ENCODE results near the gene UNC13C.
A peak's percentile ranks its signal among the peaks of the same experiment; 100 is the strongest.

The UNC13C gene

GRCh38 chr15:54576298-54576935 is 598.2 kb downstream of the UNC13C start:
- no peak for DNase-seq

GRCh38 chr15:54577476-54578250 is 599.4 kb downstream of the UNC13C start:
- no peak for DNase-seq

GRCh38 chr15:54579855-54580254 is 601.6 kb downstream of the UNC13C start:
- DNase-seq: no peak

- DNase-seq: no peak
Observed at GRCh38 chr15:54580643-54581042, 602.4 kb downstream of the UNC13C start.

- no peak for DNase-seq
Observed at GRCh38 chr15:54582863-54583643, 604.8 kb downstream of the UNC13C start.

GRCh38 chr15:54585063-54585462 is 606.8 kb downstream of the UNC13C start:
- no peak for DNase-seq

GRCh38 chr15:54594115-54594514 is 615.9 kb downstream of the UNC13C start:
- DNase-seq: no peak

GRCh38 chr15:54599386-54599785 is 621.1 kb downstream of the UNC13C start:
- no peak for DNase-seq

GRCh38 chr15:54605043-54605442 is 626.8 kb downstream of the UNC13C start:
- DNase-seq: no peak

- DNase-seq: no peak
Observed at GRCh38 chr15:54605556-54605955, 627.3 kb downstream of the UNC13C start.

- DNase-seq: no peak
Observed at GRCh38 chr15:54608876-54609835, 630.9 kb downstream of the UNC13C start.

- no peak for DNase-seq
Observed at GRCh38 chr15:54618120-54618519, 639.9 kb downstream of the UNC13C start.

GRCh38 chr15:54619180-54619579 is 640.9 kb downstream of the UNC13C start:
- no peak for DNase-seq

GRCh38 chr15:54620916-54621315 is 642.7 kb downstream of the UNC13C start:
- DNase-seq: no peak

GRCh38 chr15:54636147-54636546 is 657.9 kb downstream of the UNC13C start:
- DNase-seq: no peak

GRCh38 chr15:54638666-54639065 is 660.4 kb downstream of the UNC13C start:
- DNase-seq: peak; percentile 23

- no peak for DNase-seq
Observed at GRCh38 chr15:54640873-54641272, 662.6 kb downstream of the UNC13C start.

- DNase-seq: no peak
Observed at GRCh38 chr15:54644796-54645195, 666.6 kb downstream of the UNC13C start.

- no peak for DNase-seq
Observed at GRCh38 chr15:54659646-54660045, 681.4 kb downstream of the UNC13C start.

- no peak for DNase-seq
Observed at GRCh38 chr15:54660356-54660755, 682.1 kb downstream of the UNC13C start.

GRCh38 chr15:54675241-54675640 is 697.0 kb downstream of the UNC13C start:
- no peak for DNase-seq

- DNase-seq: peak; percentile 27
Observed at GRCh38 chr15:54681584-54681983, 703.3 kb downstream of the UNC13C start.
